WTC11 (cell line): Measurements from ENCODE around the gene RCAN3. TPM values are rescaled to one million over a fixed set of nuclear protein-coding genes. Genes with fewer than 3 reads are reported as not detected.
A peak's percentile ranks its signal among the peaks of the same experiment; 100 is the strongest.
"Not testable (repeated sequence)": the region's sequence is repeated elsewhere in the genome, so short reads cannot be mapped to it uniquely, and the experiment has no call there.

ENCODE experiments used
- ATAC-seq: fragments of 200-7000 bp; cut with Tn5 transposase; 2 replicates; pipeline ENCODE4 v1.10.0; 2021; ENCODE audit warnings: mild to moderate bottlenecking, moderate library complexity
- CTCF ChIA-PET: fragments of 300-600 bp; sonication (Branson Sonifier 250); formaldehyde crosslinking; loops from one replicate; lab custom pipeline; 2021; ENCODE audit warnings: antibody characterized with exemption; lab: Charles Lee
- POLR2A ChIA-PET: fragments of 350-600 bp; sonication (Branson Sonifier 250); formaldehyde crosslinking; loops from one replicate; lab custom pipeline; 2021; ENCODE audit warnings: antibody characterized with exemption; lab: Charles Lee
- DNase-seq: peaks from one replicate; pipeline ENCODE4 v3.0.0; 2021; ENCODE audit warnings: low spot score
- H3K27ac Mint-ChIP-seq: 2 replicates; pipeline ENCODE4 v1.8.0; 2021; ENCODE audit warnings: mixed read lengths
- H3K27me3 Mint-ChIP-seq: 2 replicates; pipeline ENCODE4 v1.8.0; 2021; ENCODE audit warnings: low read depth, mild to moderate bottlenecking, moderate library complexity, mixed read lengths
- H3K36me3 Mint-ChIP-seq: 2 replicates; pipeline ENCODE4 v1.8.0; 2021; ENCODE audit warnings: mixed read lengths
- H3K4me1 Mint-ChIP-seq: 2 replicates; pipeline ENCODE4 v1.8.0; 2022; ENCODE audit warnings: mixed read lengths
- H3K4me3 Mint-ChIP-seq: 2 replicates; pipeline ENCODE4 v1.8.0; 2021; ENCODE audit warnings: mild to moderate bottlenecking, moderate library complexity, mixed read lengths
- H3K9me3 Mint-ChIP-seq: 2 replicates; pipeline ENCODE4 v1.8.0; 2021; ENCODE audit warnings: mixed read lengths
- ATF3 ChIP-seq: sonication (generic); formaldehyde crosslinking; conservative IDR thresholded peaks from 2 replicates; pipeline ENCODE4 v1.8.1; 2022; ENCODE audit warnings: mild to moderate bottlenecking, missing genetic modification reagents
- CBFB ChIP-seq: sonication (generic); formaldehyde crosslinking; IDR thresholded peaks from 2 replicates; pipeline ENCODE4 v1.8.1; 2022; ENCODE audit warnings: mild to moderate bottlenecking, low read depth, missing genetic modification reagents
- ELF4 ChIP-seq: sonication (generic); formaldehyde crosslinking; IDR thresholded peaks from 2 replicates; pipeline ENCODE4 v1.8.1; 2022; ENCODE audit warnings: low read depth, mild to moderate bottlenecking, moderate library complexity, missing genetic modification reagents
- FOXP1 ChIP-seq: sonication (generic); formaldehyde crosslinking; IDR thresholded peaks from 2 replicates; pipeline ENCODE4 v1.8.0; 2022; ENCODE audit warnings: missing genetic modification reagents, mild to moderate bottlenecking, moderate library complexity, borderline replicate concordance
- IRF1 ChIP-seq: sonication (generic); formaldehyde crosslinking; IDR thresholded peaks from 2 replicates; pipeline ENCODE4 v1.8.0; 2023; ENCODE audit warnings: missing genetic modification reagents
- MXD4 ChIP-seq: fragments of 250-450 bp; sonication (Bioruptor Pico); IDR thresholded peaks from 2 replicates; pipeline ENCODE4 v1.8.0; 2021; ENCODE audit warnings: mild to moderate bottlenecking, moderate library complexity, borderline replicate concordance
- NFE2L1 ChIP-seq: sonication (generic); formaldehyde crosslinking; IDR thresholded peaks from 2 replicates; pipeline ENCODE4 v1.8.1; 2023; ENCODE audit warnings: missing genetic modification reagents
- NR2C2 ChIP-seq: sonication (generic); formaldehyde crosslinking; IDR thresholded peaks from 2 replicates; pipeline ENCODE4 v1.8.0; 2022; ENCODE audit warnings: mild to moderate bottlenecking, missing genetic modification reagents
- RELA ChIP-seq: sonication (generic); formaldehyde crosslinking; IDR thresholded peaks from 2 replicates; pipeline ENCODE4 v1.8.1; 2022; ENCODE audit warnings: missing genetic modification reagents, mild to moderate bottlenecking, borderline replicate concordance
- RORB ChIP-seq: fragments of 250-450 bp; sonication (Bioruptor Pico); IDR thresholded peaks from 2 replicates; pipeline ENCODE4 v1.9.0; 2021; ENCODE audit warnings: mild to moderate bottlenecking
- SMAD3 ChIP-seq: sonication (generic); formaldehyde crosslinking; IDR thresholded peaks from 2 replicates; pipeline ENCODE4 v1.8.0; 2022; ENCODE audit warnings: missing genetic modification reagents, mild to moderate bottlenecking, borderline replicate concordance
- SMAD4 ChIP-seq: sonication (generic); formaldehyde crosslinking; IDR thresholded peaks from 2 replicates; pipeline ENCODE4 v1.8.0; 2022; ENCODE audit warnings: mild to moderate bottlenecking, missing genetic modification reagents
- SP1 ChIP-seq: sonication (generic); formaldehyde crosslinking; conservative IDR thresholded peaks from 2 replicates; pipeline ENCODE4 v1.8.1; 2022; ENCODE audit warnings: missing genetic modification reagents
- STAT6 ChIP-seq: sonication (generic); formaldehyde crosslinking; conservative IDR thresholded peaks from 2 replicates; pipeline ENCODE4 v1.8.1; 2023; ENCODE audit warnings: mild to moderate bottlenecking, low read depth, missing genetic modification reagents, moderate library complexity
- TCF7 ChIP-seq: sonication (generic); formaldehyde crosslinking; IDR thresholded peaks from 2 replicates; pipeline ENCODE4 v1.8.0; 2022; ENCODE audit warnings: mild to moderate bottlenecking, low read depth, missing genetic modification reagents, moderate library complexity
- TEAD1 ChIP-seq: sonication (generic); formaldehyde crosslinking; IDR thresholded peaks from 2 replicates; pipeline ENCODE4 v1.8.0; 2022; ENCODE audit warnings: mild to moderate bottlenecking, missing genetic modification reagents
- ZNF121 ChIP-seq: sonication (generic); formaldehyde crosslinking; IDR thresholded peaks from 2 replicates; pipeline ENCODE4 v1.8.0; 2023; ENCODE audit warnings: missing genetic modification reagents
- total RNA-seq: library from RNA; stranded (reverse); gene quantifications from 3 replicates; pipeline ENCODE4 v1.2.3, GENCODE V29; 2021
- TF ChIP-seq, protein P1 (sequence below): sonication (generic); formaldehyde crosslinking; IDR thresholded peaks from 2 replicates; pipeline ENCODE4 v1.8.0; 2022; ENCODE audit warnings: mild to moderate bottlenecking, missing genetic modification reagents
- TF ChIP-seq, protein P2 (sequence below): sonication (generic); formaldehyde crosslinking; IDR thresholded peaks from 2 replicates; pipeline ENCODE4 v1.8.1; 2022; ENCODE audit warnings: low read depth, mild to moderate bottlenecking, moderate library complexity, missing genetic modification reagents, borderline replicate concordance

The RCAN3 gene
- total RNA-seq, 1 experiment from 2014 or later, result 23.3 TPM

GRCh38 chr1:24514946-24515345 lies 12.3 kb downstream of the RCAN3 start:
- CTCF ChIA-PET, result interaction anchor here (0.6 to 2.1 kb wide), 5 partner anchors 12 to 568 kb away, joined by 3 to 9 read pairs (median 4); partner anchors contain the start of gene NIPAL3
- Mint-ChIP-seq H3K27me3 (no peaks in the 10 kb centered on the region), H3K4me1 (0 out of 2 replicates have a peak, but pooled peaks cover 4% of the 10 kb centered on the region), H3K4me3 (no peak overlapping the region), H3K27ac (no peak overlapping the region), H3K36me3 (peaks cover 3% of the 10 kb centered on the region; the same call in 1 of the 2 replicates), H3K9me3 (no peaks in the 10 kb centered on the region)
- no peak for DNase-seq
- no peak for ATAC-seq
- no peak for TF ChIP-seq ELF4 (CRISPR knock-in tag)
- TF ChIP-seq NFE2L1 (CRISPR knock-in tag), result no peak
- TF ChIP-seq, protein P1, sequence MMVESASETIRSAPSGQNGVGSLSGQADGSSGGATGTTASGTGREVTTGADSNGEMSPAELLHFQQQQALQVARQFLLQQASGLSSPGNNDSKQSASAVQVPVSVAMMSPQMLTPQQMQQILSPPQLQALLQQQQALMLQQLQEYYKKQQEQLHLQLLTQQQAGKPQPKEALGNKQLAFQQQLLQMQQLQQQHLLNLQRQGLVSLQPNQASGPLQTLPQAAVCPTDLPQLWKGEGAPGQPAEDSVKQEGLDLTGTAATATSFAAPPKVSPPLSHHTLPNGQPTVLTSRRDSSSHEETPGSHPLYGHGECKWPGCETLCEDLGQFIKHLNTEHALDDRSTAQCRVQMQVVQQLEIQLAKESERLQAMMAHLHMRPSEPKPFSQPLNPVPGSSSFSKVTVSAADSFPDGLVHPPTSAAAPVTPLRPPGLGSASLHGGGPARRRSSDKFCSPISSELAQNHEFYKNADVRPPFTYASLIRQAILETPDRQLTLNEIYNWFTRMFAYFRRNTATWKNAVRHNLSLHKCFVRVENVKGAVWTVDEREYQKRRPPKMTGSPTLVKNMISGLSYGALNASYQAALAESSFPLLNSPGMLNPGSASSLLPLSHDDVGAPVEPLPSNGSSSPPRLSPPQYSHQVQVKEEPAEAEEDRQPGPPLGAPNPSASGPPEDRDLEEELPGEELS (CRISPR knock-in tag), result no peak
- TF ChIP-seq TCF7 (CRISPR knock-in tag), result no peak
- no peak for TF ChIP-seq NR2C2 (CRISPR knock-in tag)
- TF ChIP-seq SP1 (CRISPR knock-in tag), result no peak
- TF ChIP-seq TEAD1, result no peak
- no peak for TF ChIP-seq ATF3
- TF ChIP-seq SMAD4 (CRISPR knock-in tag), result no peak
- no peak for TF ChIP-seq SMAD3
- no peak for TF ChIP-seq FOXP1 (CRISPR knock-in tag)
- POLR2A ChIA-PET, result interaction anchor here (0.6 to 0.7 kb wide), 3 partner anchors 9 to 1171 kb away, joined by 3 to 5 read pairs (median 3); partner anchors contain the start of gene HNRNPR

DNA sequence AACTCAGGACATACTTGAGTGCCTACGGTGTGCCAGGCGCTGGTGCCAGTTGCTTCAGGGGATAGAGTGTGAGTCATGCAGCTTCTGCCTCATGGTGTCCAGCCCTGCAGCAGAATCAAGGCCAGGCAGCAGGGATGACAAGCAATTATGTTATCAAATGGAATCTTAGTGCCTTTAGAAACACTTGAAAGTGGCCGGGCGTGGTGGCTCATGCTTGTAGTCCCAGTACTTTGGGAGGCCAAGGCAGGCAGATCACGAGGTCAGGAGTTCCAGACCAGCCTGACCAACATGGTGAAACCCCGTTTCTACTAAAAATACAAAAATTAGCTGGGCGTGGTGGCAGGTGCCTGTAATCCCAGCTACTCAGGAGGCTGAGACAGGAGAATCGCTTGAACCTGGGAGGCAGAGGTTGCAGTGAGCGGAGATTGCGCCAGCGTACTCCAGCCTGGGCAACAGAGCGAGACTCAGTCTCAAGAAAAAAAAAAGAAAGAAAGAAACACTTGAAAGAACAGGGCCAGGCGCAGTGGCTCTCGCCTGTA lies 13.1 kb downstream of the RCAN3 start:
- peak overlapping the region; percentile 58; the same call in 1 of the 2 replicates for H3K27ac Mint-ChIP-seq
- TF ChIP-seq ZNF121, result 0 out of 2 replicates have a peak, but pooled peaks have one; percentile 17
- H3K27me3 Mint-ChIP-seq, result not testable (repeated sequence)

DNA sequence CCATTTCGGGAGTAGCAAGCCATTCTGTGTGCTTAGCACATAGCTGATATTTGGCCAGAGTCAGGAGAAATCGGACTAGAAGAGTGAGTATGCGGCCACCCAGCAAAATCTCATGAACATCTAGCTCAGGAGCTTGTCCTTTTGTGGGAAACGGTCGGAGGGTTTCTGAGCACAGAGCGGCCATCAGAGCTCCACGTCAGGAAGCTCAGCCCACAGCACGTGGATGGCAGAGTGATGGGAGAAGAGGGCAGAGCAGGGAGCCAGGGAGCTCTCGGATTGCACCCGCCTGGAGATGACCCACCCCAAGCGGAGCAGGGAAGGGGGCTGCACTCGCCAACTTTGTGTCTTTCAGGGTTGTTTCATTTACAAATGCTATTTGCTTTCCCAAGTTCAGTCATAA lies 13.9 kb downstream of the RCAN3 start:
- no peaks in the 10 kb centered on the region for H3K27me3 Mint-ChIP-seq
- H3K4me3 Mint-ChIP-seq, result no peak overlapping the region
- CTCF ChIA-PET, result interaction anchor here (1.0 to 2.1 kb wide), 5 partner anchors 10 to 101 kb away, joined by 3 to 9 read pairs (median 6); partner anchors contain the start of gene NIPAL3
- H3K4me1 Mint-ChIP-seq, result 0 out of 2 replicates have a peak, but pooled peaks cover 4% of the 10 kb centered on the region
- H3K36me3 Mint-ChIP-seq, result peaks cover 8% of the 10 kb centered on the region; the same call in 1 of the 2 replicates
- peaks cover 5% of the 10 kb centered on the region for H3K9me3 Mint-ChIP-seq
- ATAC-seq, result no peak
- H3K27ac Mint-ChIP-seq, result peak overlapping the region; percentile 87
- POLR2A ChIA-PET, result no interaction called here
- no peak for DNase-seq
- TF ChIP-seq RELA (CRISPR knock-in tag), result no peak
- no peak for TF ChIP-seq MXD4 (CRISPR knock-in tag)
- no peak for TF ChIP-seq CBFB (CRISPR knock-in tag)
- no peak for TF ChIP-seq SMAD3

More for the DNA sequence above, 13.1 kb downstream of the RCAN3 start:
- not testable (repeated sequence) for H3K9me3 Mint-ChIP-seq, DNase-seq, H3K36me3 Mint-ChIP-seq, ATAC-seq, H3K4me1 Mint-ChIP-seq, H3K4me3 Mint-ChIP-seq
- ChIA-PET POLR2A (interaction anchor here (0.6 kb wide), 2 partner anchors 315 to 1171 kb away, joined by 3 to 5 read pairs; partner anchors contain the start of gene HNRNPR), CTCF (interaction anchor here (1.0 to 2.1 kb wide), 5 partner anchors 11 to 100 kb away, joined by 3 to 9 read pairs (median 6); partner anchors contain the start of gene NIPAL3)

DNA sequence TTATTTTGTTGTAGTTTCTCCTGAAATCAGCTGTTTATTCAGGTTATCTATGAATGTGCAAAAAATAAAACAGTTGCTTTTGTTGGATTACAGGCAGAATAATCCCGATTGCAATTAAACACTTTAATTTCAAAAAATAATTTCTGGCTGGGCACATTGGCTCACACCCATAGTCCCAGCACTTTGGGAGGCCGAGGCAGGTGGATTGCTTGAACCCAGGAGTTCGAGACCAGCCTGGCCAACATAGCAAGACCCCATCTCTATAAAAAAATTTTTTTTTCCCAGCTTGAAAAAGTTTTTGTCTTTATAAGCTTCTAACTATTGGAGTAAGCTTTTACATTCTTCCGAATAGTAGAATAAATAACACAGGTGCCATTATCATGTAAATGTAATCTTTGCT lies 15.3 kb downstream of the RCAN3 start:
- Mint-ChIP-seq H3K27ac (no peak overlapping the region), H3K4me1 (0 out of 2 replicates have a peak, but pooled peaks cover 4% of the 10 kb centered on the region), H3K9me3 (peaks cover 5% of the 10 kb centered on the region), H3K36me3 (peaks cover 8% of the 10 kb centered on the region; the same call in 1 of the 2 replicates), H3K27me3 (no peaks in the 10 kb centered on the region), H3K4me3 (no peak overlapping the region)
- ATAC-seq (no peak), DNase-seq (no peak)
- CTCF ChIA-PET, result interaction anchor here (1.6 kb wide), 1 partner anchor 9 kb away, joined by 4 read pairs; no protein-coding TSS in a partner anchor
- POLR2A ChIA-PET, result no interaction called here
- TF ChIP-seq STAT6 (CRISPR knock-in tag) (no peak), IRF1 (CRISPR knock-in tag) (no peak), RORB (no peak)
- TF ChIP-seq, protein P2, sequence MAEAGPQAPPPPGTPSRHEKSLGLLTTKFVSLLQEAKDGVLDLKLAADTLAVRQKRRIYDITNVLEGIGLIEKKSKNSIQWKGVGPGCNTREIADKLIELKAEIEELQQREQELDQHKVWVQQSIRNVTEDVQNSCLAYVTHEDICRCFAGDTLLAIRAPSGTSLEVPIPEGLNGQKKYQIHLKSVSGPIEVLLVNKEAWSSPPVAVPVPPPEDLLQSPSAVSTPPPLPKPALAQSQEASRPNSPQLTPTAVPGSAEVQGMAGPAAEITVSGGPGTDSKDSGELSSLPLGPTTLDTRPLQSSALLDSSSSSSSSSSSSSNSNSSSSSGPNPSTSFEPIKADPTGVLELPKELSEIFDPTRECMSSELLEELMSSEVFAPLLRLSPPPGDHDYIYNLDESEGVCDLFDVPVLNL (CRISPR knock-in tag), result no peak
